ENCODE measurements around the gene DCAF10.

DNA sequence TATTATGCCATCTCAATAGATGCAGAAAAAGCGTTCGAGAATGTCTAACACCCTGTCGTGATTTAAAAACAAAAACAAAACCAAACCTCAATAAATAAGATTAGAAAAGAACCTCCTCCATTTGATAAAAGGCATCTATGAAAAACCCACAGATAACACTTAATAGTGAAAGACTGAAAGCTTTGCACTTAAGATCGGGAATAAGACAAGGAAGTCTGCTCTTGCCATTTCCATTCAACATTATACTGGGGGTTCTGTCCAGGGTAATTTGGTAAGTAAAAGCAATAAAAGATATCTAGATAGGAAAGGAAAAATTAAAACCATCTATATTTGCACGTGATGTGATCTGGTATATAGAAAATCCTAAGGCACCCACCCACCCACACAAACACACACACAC, 8.5 kb upstream of the DCAF10 start:
- TF ChIP-seq, protein P1, sequence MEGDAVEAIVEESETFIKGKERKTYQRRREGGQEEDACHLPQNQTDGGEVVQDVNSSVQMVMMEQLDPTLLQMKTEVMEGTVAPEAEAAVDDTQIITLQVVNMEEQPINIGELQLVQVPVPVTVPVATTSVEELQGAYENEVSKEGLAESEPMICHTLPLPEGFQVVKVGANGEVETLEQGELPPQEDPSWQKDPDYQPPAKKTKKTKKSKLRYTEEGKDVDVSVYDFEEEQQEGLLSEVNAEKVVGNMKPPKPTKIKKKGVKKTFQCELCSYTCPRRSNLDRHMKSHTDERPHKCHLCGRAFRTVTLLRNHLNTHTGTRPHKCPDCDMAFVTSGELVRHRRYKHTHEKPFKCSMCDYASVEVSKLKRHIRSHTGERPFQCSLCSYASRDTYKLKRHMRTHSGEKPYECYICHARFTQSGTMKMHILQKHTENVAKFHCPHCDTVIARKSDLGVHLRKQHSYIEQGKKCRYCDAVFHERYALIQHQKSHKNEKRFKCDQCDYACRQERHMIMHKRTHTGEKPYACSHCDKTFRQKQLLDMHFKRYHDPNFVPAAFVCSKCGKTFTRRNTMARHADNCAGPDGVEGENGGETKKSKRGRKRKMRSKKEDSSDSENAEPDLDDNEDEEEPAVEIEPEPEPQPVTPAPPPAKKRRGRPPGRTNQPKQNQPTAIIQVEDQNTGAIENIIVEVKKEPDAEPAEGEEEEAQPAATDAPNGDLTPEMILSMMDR (optimal IDR thresholded peaks at IDR 0.05 in 1 of 3, IDR thresholded peaks at IDR 0.05 in 1 of 3, conservative IDR thresholded peaks at IDR 0.05 in 1 of 3; ENCODE audit: extremely low read depth in 1 of 3, insufficient read depth in 2 of 3, low read length in 3 of 3), result no peak
- TF ChIP-seq EZH2 (IDR thresholded peaks at IDR 0.05; ENCODE audit: low read length), result no peak

All from keratinocyte (primary cell).